Renal pelvis (tissue), 4 donors: Measurements from ENCODE around the gene APOB. TPM values are rescaled to one million over a fixed set of nuclear protein-coding genes. Genes with fewer than 3 reads are reported as not detected.

Source experiments
- DNase-seq: peaks from one replicate; pipeline ENCODE4 v3.0.0-alpha.2; 2013
- polyA plus RNA-seq, 3 donors: library from polyadenylated mRNA; unstranded; fragments of 120-200 nt; gene quantifications; one replicate each; pipeline ENCODE4 v1.2.1, GENCODE V29; 2013; ENCODE audit not compliant: insufficient read length in 3 of 3

The APOB gene
- polyA plus RNA-seq, 3 donors = 1.2 to 3.8 (median 3.8) TPM

GRCh38 chr2:20984408-20984807 lies 59.5 kb downstream of the APOB start:
- no peak for DNase-seq

GRCh38 chr2:20983844-20984243 lies 60.0 kb downstream of the APOB start:
- no peak for DNase-seq

DNA sequence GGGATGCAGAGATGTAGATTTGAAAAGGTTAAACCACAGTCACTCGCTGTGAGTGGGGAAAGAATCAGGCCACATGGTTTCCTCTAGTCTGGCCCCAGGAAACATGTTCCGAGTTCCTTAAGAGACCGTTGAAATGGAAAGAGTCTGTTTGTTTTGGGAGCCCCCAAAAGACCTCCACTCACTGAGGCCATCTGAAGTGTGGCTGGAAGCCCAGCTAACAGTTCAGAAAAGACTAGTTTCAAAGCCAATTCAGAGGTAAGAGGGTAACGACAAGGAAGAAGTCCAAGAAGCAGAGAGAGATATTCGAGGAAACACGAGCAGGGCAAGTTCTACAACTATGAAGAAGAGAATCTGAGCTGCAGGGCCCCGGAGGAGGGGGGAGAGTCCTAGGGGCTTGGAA lies 61.0 kb downstream of the APOB start:
- DNase-seq = no peak

DNA sequence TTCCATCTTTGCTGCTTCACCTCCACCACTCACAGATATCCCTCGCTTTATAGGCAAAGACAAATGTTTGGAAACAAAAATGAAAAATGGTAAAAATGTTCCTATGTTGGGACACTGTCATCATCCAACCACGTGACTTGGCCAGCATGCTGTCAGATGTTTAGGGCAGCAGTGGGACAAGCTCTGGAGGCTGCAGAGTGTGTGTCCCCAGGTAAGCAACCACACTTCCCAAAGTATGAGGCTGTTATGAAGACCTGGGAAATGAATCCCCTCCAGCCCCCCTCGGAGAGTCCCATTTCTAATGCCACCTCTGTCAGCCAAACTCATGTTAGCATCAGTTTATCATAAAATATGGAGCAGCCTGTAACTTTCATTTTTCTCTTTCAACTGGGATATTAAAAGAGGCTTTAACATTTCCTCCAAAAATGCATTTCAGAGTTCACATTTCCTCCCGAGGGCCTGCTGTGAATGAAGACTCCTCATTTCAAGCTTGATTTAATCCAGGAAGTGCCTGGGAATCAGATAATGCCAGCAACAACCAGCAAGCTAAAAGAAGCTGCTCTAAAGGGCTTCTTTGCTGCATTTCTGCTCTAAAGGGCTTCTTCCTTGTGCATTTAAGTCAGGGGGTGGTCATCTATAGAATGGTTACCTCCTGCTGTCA lies 66.2 kb downstream of the APOB start:
- DNase-seq = no peak

DNA sequence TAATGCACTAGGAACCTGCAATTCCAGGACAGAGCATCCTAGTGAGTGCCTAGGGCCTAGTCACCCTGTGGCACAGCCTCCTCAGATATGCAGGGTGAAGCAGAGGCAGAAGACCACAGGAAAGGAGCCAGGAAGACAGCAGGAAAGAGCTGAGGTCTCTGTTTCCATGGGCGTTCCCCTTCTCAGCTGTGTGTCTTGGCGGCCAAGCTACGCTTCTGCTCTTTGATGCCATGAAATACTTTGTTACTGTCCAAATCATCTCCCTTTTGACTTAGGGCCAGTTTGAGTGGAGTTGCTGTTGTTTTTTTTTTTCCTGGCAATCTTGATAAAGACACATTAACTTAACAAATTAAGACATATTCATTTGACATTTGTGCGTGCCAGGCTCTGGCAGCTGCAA lies 67.3 kb downstream of the APOB start:
- DNase-seq = no peak

GRCh38 chr2:20972792-20973565 lies 70.9 kb downstream of the APOB start:
- no peak for DNase-seq

DNA sequence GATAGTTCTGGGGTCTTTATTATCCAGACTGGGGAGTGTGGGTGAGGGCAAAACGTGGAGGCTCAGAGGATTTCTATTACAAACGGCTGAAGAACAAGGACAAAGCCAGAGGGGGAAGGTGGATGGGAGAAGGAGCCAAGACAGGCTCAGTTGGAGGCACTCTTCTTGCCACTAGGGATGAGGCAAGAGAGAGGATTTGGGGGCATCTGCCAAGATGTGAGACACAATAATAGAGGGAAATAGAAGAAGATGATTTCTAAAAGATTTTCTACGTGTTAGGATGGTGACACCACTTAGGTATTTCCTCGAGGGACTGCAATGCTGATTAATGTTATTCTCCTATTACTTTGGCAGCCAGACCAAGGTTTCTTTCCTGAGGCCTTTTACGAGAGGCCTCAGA lies 71.8 kb downstream of the APOB start:
- DNase-seq = no peak

GRCh38 chr2:20970068-20970467 lies 73.8 kb downstream of the APOB start:
- no peak for DNase-seq

DNA sequence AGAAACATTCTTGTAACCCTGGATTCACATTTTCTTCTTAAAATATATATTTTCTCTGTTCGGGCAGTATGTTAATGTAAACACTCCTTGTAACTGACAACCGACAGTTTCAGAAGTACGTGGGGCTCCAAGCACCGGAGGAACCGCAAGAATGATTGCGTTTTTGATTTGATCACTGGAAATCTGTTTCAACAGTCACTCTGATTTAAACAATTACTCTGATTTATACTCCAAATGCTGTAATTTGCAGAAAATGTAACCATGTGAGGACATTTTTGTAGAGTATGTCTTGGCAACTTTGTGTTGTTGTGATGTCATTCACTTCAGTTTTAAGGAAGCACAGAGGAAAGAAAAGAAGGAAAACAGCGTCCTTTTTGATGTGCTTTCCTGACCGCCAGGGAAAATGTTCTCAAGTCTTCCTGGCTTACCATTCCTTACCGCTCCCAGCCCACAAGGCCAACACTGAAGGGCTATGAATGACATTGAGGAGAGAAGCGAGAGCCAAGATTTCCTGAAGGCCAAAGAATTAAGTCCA lies 77.7 kb downstream of the APOB start:
- no peak for DNase-seq

DNA sequence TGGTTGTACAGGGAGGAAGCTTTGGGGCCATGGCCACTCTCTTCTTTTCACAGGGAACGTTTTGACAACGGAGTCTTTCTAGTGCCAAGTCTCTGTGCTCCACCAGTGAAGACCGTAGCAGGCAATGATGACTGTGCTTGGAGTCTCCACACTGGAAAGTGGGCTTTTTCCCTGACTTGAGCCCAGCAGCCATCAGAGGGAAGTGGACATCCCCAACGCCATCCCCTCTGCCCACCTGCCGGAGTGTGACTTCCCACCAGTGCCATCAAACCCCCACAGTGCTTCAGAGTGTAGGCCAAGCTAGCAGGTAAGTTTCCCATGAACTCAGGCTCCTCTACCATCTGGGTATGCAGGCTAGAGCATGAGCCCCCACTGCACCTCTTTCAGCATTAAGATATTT lies 78.7 kb downstream of the APOB start:
- no peak for DNase-seq

DNA sequence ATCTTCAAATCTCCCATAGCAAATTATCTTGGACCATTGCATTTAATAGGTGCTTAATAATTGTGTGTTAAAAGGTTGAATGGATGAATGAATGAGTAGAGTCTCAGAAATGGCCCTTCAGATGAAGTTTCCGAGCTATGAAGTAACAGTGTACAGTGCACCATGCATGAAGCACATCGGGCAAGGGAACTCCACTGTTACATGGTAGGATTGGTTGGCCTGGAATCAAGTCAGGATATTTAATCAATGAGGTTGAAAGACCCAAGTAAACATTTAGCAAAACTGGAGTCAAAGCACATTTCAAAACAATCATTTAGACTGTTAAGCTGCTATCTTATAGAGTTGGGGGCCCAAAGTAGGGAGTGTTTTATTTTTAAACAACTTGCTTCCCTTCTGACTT lies 80.0 kb downstream of the APOB start:
- DNase-seq = no peak

- DNase-seq = no peak
Measured at GRCh38 chr2:20962939-20963557, 80.8 kb downstream of the APOB start.

DNA sequence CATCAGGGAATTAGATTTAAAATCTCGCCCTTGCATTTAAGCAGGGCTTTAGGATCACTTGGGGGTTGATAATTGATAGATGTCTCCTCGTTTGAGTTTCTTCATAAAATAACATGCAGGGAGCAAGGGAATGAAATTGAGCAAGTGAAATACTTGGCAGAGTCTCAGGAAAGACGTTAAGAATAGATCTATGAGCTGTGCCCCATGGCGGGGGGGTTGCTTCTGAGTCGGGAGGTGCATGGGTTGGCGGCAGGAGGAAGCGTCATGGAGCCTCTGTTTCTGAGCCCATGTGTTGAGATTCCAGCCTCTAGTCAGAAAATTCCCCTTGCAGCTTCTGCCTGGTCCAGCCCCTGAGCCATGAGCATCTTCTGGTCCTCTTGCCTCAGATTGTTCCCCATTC lies 82.0 kb downstream of the APOB start:
- no peak for DNase-seq

DNA sequence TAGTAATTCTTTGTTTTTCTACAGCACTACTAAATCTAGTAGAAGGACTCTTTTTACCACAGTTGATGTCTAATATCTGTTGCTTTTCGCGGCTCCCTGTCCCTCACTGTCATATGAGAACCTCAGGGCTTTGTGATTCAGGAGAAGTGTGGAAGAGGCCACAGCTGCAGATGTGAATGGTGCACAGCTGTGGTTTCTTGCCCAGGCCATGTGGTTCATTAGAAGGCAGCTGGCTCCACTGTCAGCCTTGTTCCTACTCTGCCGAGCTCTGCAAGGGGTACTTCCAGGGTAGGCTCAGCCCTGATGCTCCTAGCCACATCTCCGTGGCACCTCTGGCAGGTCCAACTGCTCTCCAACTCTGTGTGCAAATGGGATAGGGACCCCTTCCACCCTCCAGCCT lies 83.9 kb downstream of the APOB start:
- no peak for DNase-seq

DNA sequence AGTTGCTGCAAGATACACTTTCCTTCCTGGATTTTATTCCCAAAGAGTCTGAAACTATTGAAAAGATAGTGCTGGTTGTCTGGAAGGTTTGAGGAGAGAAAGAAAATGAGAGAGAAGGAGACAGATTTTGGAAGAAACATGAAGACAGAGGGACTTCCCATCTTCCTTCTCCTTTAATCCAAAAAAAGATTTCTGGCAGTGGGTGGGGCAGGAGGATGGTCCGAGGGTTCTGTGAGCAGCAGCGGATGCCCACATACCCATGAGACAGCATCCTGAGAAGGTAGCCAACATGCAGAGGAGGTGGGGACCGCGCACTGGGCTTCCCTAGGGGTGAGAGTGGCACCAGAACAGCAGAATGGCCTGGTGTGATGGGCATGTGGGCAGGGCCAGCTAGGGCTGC lies 84.6 kb downstream of the APOB start:
- no peak for DNase-seq

DNA sequence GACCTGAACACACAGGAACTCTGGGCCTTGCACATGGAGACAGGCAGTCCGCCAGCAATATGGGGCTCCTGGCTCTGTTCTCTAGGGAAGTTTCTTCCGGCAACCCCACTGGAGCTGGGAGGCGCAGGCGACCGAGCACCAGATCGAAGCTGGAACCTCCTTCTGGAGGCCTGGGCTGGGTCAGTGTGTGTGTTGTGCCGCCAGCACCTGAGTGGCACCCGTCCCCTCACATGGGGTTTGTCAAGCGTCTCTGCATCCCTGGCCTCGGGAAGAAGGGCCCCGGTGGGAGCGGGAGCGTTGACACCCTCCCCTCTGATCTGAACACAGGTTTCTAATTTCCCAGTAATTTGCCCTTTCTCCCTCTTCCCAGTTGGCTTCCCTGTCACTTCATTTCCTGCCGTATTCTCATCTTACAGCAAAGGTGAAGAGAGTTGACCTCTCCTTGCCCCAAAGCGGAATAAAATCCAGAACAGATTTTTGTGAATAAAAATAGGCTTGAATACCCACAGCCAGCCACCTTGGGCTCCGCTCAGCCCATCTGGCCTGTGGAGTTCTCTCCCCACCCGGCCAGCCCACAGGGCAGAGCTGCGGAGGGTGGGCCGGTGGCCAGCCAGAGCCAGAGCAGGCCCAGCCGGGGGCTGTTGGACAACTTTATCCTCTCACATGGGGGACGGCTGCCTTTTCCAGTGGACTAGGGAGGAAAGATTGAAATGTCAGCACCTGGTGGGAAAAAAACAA lies 85.9 kb downstream of the APOB start:
- DNase-seq = no peak

DNA sequence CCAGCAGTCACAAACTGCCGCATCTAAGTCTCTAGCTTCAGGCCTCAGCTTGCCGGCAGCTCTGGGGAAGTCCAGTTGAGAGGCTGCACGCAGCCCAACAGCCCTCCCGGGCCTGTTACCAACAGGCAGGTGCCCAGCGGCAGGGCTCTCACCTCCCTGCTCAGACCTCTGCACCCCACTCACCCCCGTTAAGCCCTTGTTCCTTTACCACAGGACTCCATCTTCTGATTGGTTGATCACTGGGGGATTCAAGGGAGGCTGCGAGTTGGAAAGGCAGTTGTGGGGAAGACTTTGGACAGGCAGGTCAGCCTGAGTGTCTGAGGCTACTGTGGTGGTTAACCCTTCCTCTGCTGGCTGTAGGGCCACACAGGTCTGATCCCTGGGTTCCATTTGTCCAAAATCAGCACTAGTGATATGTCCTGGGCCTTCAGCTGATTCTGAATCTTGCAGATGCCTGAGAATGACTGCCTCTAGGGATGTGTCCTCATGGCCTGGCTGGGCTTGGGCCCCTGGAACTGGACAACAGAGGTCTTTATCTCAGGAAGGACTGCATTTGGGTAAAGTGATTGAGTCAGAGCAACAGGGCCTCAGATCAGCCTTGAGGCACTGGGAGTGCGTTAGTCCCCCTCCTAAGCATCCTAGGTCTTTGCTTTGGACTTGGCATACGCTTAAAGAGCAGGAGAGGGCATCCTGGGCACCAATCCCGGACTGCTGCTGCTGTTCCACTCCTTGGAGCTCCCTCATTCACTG lies 88.4 kb downstream of the APOB start:
- DNase-seq = no peak

- no peak for DNase-seq
Measured at GRCh38 chr2:20953146-20953824, 90.6 kb downstream of the APOB start.
